Activated CD4-positive, CD25-positive, alpha-beta regulatory T cell treated with anti-CD3 and anti-CD28 coated beads, Interleukin-2, amount 50 U/mL, for 16 hours (primary cell): ENCODE measurements around the gene ROR2.
A peak's percentile ranks its signal among the peaks of the same experiment; 100 is the strongest.

ENCODE experiments used
- DNase-seq: peaks from one replicate; pipeline ENCODE4 v3.0.0-alpha.2; 2020; ENCODE audit warnings: low read depth, low spot score

ROR2 gene

GRCh38 chr9:91720751-91721705 is 229.0 kb downstream of the ROR2 start:
- DNase-seq: no peak

DNA sequence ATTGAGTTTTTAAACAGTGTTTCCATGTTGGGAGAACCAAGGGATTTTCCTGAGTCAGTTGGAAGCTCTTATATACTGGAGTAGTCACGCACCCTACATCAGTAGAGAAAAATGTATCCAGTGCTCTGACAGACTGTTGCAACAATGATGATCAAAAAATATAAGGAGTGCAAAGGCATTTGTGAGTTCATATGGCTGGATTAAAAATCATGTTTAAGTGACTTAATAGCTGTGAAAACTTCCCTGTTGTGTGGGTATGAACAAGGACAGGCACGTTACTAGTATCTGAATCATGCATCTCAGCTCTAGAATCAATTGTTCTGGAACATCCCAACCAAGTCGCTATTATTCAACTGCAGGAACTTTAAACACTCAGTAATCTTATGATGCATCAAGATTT is 229.7 kb downstream of the ROR2 start:
- no peak for DNase-seq

DNA sequence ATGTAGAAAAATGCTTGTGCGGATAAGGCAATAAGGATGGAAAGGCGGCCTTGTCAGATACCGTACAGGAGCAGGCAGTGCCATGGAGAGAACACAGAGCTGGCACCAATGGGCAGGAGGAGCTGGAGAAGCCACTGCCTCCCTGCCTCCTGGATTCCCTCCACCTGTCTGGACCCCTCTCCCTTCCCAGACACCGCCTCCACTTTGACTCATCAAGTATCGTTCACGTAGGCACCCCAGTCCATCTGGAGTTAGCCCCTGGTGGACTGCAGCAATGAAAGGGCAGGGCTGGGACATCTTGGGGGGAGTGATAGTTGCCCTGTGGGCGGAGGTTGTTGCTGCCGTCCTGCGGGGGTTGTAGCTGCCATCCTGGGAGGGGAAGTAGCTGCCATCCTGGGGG is 232.0 kb downstream of the ROR2 start:
- no peak for DNase-seq

DNA sequence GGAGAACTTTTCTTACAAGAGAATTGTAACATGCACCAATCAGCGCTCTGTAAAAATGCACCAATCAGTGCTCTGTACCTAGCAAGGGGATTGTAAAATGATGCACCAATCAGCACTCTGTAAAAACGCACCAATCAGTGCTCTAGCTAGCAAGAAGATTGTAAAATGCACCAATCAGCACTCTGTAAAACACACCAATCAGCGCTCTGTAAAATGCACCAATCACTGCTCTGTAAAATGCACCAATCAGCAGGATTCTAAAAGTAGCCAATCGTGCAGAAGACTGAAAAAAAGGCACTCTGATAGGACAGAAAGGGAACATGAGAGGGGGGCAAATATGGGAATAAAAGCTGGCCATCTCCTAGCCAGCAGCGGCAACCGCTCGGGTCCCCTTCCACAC is 233.2 kb downstream of the ROR2 start:
- no peak for DNase-seq

DNA sequence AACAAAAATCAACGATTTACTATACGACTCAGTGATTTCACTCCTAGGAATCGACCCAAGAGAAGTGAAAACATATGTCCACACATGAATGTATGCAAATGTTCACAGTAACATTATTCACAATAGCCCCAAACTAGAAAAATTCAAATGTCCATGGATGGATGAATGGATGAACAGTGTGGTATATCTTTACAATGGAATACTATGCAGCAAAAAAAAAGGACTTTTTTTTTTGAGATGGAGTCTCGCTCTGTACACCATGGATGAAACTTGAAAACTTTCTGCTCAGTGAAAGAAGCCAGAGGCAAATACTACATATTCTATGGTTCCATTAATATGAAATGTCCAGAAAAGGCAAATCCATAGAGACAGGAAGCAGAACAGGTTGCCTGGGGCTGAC is 233.8 kb downstream of the ROR2 start:
- no peak for DNase-seq

DNA sequence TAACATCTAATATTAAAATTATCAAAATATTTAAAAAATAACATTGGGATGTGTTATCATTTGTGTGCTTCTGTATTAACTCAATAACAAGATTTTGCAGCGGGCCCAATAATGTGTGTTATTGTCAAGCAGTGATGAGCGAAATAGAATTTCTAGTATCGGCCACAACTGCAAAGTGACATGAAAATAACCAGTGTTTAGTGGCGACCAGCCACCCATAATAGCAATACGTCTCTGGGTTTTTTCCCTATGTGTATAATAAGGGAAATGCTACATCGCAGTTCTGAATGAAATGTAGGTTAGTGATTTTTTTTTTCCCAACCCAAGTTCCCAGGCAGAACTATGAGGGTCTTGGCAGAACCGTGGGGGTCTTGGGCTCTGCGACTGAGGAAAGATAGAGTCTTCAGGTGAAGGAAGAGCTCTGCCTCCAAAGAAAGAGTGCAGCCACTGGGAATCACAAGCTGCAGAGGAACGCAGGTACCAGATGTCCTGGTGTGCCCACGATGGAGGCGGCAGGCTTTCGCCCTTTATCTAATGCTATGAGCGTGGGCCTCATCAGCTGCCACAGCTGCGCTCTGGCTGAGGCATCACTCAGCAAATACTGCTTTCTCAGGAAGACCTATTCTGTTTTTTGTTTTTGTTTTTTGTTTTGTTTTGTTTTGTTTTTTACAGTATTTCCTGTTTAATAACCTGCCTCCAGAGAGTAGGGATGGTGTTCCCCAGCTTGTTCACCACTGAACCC is 235.0 kb downstream of the ROR2 start:
- DNase-seq: no peak

DNA sequence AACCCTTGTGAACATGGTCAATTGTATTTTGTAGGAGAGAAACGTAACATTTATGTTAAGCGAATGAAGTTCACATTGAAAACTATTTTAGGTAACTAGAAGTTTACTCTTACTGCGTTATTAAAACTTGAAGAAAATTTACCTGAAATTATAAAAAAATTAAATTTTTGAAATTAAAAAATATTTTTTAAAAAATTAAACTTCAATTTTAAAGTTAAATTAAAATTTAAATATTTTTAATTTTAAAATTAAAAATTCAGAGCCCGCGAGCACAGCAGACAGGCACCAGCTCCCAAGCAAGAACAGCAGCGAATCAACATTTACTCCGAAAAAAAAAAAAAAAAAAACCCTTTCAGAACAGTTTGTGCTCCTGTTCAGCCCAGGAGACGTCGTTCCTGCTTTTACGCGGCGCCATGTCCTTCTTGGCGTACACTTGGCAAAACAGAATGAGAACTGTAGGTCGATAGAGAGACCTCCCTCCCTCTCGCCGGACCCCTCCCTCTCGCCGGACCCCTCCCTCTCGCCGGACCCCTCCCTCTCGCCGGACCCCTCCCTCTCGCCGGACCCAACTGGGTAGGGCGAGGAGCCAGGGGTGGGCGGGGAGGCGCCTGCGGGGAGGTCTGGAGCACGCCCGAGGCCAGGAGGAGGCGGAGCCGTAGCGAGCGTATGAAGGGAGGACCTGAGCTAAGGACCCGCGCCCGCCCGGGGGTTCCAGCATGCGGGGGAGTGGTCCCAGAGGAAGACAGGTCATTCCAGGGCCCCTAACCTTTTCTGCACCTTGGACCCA is 235.8 kb downstream of the ROR2 start:
- no peak for DNase-seq

GRCh38 chr9:91712811-91713210 is 237.2 kb downstream of the ROR2 start:
- no peak for DNase-seq

DNA sequence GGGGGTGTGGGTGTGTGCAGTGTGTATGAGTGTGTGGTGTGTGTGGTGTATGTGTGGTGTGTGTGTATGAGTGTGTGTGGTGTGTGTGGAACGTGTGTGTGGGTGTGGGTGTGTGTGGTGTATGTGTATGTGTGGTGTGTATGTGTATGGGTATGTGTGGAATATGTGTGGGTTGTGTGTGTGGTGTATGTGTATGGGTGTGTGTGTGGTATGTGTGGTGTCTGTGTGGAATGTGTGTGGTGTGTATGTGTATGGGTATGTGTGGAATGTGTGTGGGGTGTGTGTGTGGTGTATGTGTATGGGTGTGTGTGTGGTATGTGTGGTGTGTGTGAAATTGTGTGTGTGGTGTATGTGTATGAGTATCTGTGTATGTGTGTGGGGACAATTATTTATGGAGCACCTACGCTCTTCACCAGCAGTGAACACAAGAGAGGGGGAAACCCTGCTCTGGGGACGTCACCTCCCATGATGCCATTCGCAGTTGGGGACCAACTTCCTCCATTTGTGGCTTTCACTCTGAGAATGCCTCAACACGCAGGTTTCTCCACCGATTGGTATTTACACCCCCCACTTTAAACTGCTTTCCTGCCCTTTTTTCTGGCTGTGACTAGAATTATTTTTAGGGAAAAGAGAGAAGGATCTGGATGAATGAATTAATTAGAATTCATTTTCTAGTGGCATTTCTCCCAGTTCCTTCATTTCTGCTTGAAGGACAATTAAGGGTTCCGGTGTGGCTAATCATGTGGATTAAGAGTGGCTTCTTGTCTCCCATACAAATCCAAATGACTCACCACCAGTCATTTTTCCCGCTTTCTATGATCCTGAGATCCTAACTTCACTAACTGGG is 238.1 kb downstream of the ROR2 start:
- peak; percentile 14 for DNase-seq

DNA sequence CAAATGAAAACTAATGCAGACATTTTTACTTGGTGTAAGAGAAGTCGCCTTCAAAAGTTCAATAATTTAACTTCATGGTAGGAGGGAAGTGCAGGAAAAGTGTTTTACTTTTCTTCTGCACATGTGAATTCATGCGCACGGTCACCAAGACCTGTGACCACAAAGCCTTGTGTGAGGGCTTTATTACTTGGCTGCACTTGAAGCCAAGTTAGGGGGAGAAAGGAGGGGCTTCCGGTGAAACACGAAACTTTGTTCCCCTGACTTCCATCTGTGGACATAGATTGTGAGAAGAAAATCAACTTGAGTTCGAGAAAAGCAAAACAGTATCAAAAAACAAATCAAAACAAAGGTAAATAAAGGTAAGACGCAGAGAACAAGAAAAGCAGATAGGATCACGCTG is 239.9 kb downstream of the ROR2 start:
- DNase-seq: no peak

- no peak for DNase-seq
Measured at GRCh38 chr9:91705386-91705785, 244.6 kb downstream of the ROR2 start.

DNA sequence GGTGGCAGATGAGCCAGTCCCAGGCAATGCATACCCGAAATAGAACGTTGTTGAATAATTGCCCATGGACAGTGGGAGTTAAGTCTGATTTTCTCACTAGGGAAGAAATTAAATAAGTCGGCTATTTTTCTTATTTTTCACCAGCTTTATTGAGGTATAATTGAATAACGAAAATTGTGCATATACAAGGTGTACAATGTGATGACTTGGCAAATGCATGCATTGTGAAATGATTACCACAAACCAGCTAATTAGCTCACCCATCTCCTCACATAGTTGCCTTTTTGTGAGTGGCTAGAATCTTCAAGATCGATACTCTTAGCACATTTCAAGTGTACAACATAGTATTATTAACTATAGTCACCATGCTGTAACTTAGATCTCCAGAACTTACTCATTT is 249.6 kb downstream of the ROR2 start:
- DNase-seq: no peak

- no peak for DNase-seq
Measured at GRCh38 chr9:91698266-91698665, 251.8 kb downstream of the ROR2 start.

- DNase-seq: no peak
Measured at GRCh38 chr9:91697201-91697600, 252.8 kb downstream of the ROR2 start.

DNA sequence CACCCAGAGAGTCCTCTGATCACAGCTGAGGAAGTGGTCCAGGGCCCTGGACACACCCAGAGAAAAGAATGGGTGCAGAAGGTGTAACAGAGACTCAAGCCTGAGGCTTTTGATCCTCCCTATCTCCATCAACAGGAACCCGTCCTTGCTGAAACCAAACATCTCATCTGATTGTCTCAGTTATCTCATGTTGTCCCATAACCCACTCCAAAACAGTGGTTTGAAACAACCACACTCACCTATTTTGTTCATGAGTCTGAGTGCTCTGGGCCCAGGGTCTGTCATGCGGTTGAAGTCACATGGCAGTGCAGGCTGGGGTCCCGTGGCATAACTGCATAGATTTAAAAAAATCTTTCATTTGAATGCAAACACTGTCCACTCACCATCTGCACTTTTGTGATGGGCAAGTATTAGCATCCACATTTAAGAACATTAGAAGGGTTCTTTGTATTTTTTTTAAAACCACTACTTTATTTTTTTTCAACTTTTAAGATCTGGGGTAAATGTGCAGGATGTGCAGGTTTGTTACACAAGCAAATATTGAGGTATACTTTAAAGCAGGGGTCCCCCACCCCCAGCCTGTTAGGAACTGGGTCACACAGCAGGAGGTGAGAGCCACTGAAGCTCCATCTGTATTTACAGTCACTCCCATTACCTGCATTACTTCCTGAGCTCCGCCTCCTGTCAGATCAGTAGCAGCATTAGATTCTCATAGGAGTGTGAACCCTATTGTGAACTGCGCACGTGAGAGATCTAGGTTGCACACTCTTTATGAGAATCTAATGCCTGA is 255.8 kb downstream of the ROR2 start:
- no peak for DNase-seq

GRCh38 chr9:91693226-91693625 is 256.8 kb downstream of the ROR2 start:
- DNase-seq: no peak

DNA sequence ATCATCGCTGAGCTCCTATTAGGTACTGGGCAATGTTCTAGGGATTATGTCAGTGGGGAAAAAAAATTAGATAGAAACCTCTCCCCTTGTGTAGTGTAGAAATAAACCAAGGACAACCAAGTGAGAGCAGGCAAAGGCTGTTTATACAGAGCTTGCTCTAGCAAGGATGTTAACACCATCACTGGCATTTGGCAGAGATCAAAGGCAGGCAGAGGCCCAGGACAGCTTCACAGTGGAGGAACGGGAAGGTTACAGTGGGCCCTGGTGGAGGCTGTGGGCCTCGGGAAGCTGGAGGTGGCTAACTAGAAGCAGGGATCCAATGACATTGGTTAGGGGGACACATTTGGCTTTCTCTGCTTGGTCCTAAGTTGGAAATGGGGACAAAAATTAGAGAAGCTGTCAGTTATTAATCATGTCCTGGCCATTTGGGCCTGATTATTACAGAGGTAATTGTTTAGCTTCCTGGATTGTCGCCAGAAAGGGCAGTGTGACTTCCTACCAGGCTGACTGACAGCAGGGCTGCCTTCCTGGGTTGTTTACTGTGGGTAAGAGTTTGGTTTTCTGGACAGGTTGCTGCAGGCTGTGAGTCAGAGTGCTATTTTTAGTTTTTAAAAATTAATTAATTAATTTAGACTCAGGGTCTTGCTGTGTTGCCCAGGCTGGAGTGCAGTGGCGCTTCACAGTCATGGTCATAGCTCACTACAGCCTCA is 259.3 kb downstream of the ROR2 start:
- no peak for DNase-seq

DNA sequence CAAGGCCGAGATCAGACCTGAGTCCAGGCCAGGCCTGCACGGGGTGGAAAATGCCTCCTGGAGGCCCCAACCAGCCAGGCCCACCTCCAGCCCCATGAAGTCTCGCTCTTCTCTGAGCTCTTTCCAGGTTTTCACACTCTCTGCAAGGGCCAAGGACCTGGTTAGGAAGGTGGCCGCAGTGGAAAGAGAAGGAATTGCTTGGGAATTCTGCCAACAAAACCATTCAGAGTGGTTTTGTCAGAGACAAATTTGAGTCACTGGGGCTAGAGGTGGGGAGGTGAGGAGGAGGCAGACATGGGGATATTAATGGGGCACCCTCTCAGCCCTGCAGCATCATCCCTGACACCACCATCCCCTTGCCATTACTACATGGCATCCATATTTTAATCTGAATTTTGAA is 261.0 kb downstream of the ROR2 start:
- no peak for DNase-seq

- no peak for DNase-seq
Measured at GRCh38 chr9:91683269-91683668, 266.8 kb downstream of the ROR2 start.

DNA sequence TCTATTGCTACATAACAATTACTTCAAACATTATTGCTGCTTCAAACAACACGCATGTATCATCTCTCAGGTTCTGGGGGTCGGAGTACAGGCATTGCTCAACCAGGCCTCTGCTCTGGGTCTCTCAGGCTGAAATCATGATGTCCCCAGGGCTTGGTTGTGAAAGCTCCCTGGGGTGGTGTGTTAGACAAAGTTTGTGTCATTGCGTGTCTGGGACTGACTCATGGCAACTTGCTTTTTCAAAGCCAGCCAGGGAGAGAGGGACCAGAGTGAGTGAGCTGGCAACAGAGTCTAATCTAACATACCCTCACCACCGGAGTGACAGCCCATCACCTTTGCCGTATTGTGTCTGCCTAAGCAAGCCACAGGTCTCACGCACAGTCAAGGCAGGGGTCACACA is 267.2 kb downstream of the ROR2 start:
- no peak for DNase-seq
